Endodermal cell (in vitro differentiated cells): ENCODE measurements around the gene NRDE2. TPM values are rescaled to one million over a fixed set of nuclear protein-coding genes. Genes with fewer than 3 reads are reported as not detected.

Experiments used
- DNase-seq: peaks from one replicate; pipeline ENCODE4 v3.0.0-alpha.2; 2017
- H3K27ac ChIP-seq: 2 replicates; pipeline ENCODE4 v1.5.1; 2013; ENCODE audit warnings: mild to moderate bottlenecking, low read depth, low read length, moderate library complexity
- H3K27me3 ChIP-seq: 2 replicates; pipeline ENCODE4 v1.6.1; 2013; ENCODE audit warnings: mild to moderate bottlenecking, low read length, moderate library complexity; ENCODE audit not compliant: insufficient read depth, control insufficient read depth, poor library complexity, severe bottlenecking
- H3K36me3 ChIP-seq: 2 replicates; pipeline ENCODE4 v1.7.0; 2013; ENCODE audit warnings: mild to moderate bottlenecking, low read length, moderate library complexity; ENCODE audit not compliant: control insufficient read depth, insufficient read depth
- H3K4me1 ChIP-seq: one replicate; pipeline ENCODE4 v1.7.0; 2013; ENCODE audit warnings: low read length; ENCODE audit not compliant: control insufficient read depth, insufficient read depth
- H3K4me3 ChIP-seq: 2 replicates; pipeline ENCODE4 v1.5.1; 2013; ENCODE audit warnings: mild to moderate bottlenecking, low read length, moderate library complexity
- H3K9ac ChIP-seq: 2 replicates; pipeline ENCODE4 v1.6.1; 2013; ENCODE audit warnings: mild to moderate bottlenecking, low read length, moderate library complexity; ENCODE audit not compliant: poor library complexity, severe bottlenecking; ENCODE audit errors: extremely low read depth
- H3K9me3 ChIP-seq: 2 replicates; pipeline ENCODE4 v1.6.1; 2013; ENCODE audit warnings: mild to moderate bottlenecking, low read length, moderate library complexity; ENCODE audit not compliant: control insufficient read depth
- H3K27ac Mint-ChIP-seq: 2 replicates; pipeline ENCODE4 v1.8.0; 2020; ENCODE audit warnings: mixed read lengths
- H3K27me3 Mint-ChIP-seq: 2 replicates; pipeline ENCODE4 v1.8.0; 2021; ENCODE audit warnings: mild to moderate bottlenecking, mixed read lengths; ENCODE audit not compliant: insufficient read depth
- H3K36me3 Mint-ChIP-seq: 2 replicates; pipeline ENCODE4 v1.8.0; 2020; ENCODE audit warnings: low read depth, mixed read lengths
- H3K4me1 Mint-ChIP-seq: 2 replicates; pipeline ENCODE4 v1.8.0; 2020; ENCODE audit warnings: mixed read lengths
- H3K4me3 Mint-ChIP-seq: 2 replicates; pipeline ENCODE4 v1.8.0; 2020; ENCODE audit warnings: mild to moderate bottlenecking, moderate library complexity, mixed read lengths
- H3K9me3 Mint-ChIP-seq: 2 replicates; pipeline ENCODE4 v1.8.0; 2020; ENCODE audit warnings: mild to moderate bottlenecking, mixed read lengths
- CTCF ChIP-seq: fragments of 200-600 bp; sonication (generic); conservative IDR thresholded peaks from 2 replicates; pipeline ENCODE4 v1.5.0; 2021; ENCODE audit warnings: antibody characterized with exemption, mild to moderate bottlenecking
- WGBS, 2 experiments: methylation state at CpG; one replicate each; pipeline versions ENCODE4 v1.1.5 to v1.1.7; 2013; ENCODE audit warnings: missing lambda C conversion rate in 2 of 2, mixed read lengths in 1 of 2; ENCODE audit not compliant: insufficient coverage in 1 of 2, insufficient read length in 1 of 2; 5-methylcytosine and 5-hydroxymethylcytosine counted together
- total RNA-seq, 2 donors: library from RNA; stranded (reverse); fragmentation: NEBNext Ultra II Directional in 1 of 2; extraction: Animal tissue kit (Norgen Biotek cat#: 25700) in 1 of 2; gene quantifications; 2 replicates in 1 of 2; 3 replicates in 1 of 2; pipeline ENCODE4 v1.2.1, GENCODE V29; 2021

Gene NRDE2
- total RNA-seq, 2 donors from 2014 or later = 18.3 to 19.5 TPM

- Mint-ChIP-seq H3K27ac (no peak overlapping the region), H3K36me3 (peaks cover 70% of the 10 kb centered on the region), H3K4me3 (no peak overlapping the region), H3K9me3 (no peaks in the 10 kb centered on the region), H3K27me3 (no peaks in the 10 kb centered on the region), H3K4me1 (peaks cover 4% of the 10 kb centered on the region)
- peak; percentile 82 for DNase-seq
- H3K9ac ChIP-seq = no peak overlapping the region
- H3K36me3 ChIP-seq = peaks cover 60% of the 10 kb centered on the region
- H3K4me3 ChIP-seq = no peak overlapping the region
- no peaks in the 10 kb centered on the region for H3K9me3 ChIP-seq
- no peaks in the 10 kb centered on the region for H3K4me1 ChIP-seq
- TF ChIP-seq CTCF = peak; percentile 49
- no peaks in the 10 kb centered on the region for H3K27me3 ChIP-seq
- 91 to 97% methylated on average over 7 to 9 of the region's 9 CpGs for WGBS, 2 experiments
- no peak overlapping the region for H3K27ac ChIP-seq
These were observed 57.7 kb downstream of the NRDE2 start for GRCh38 chr14:90274019-90274418.

- Mint-ChIP-seq H3K4me3 (no peak overlapping the region), H3K9me3 (no peaks in the 10 kb centered on the region), H3K36me3 (peaks cover 71% of the 10 kb centered on the region), H3K27ac (no peak overlapping the region), H3K27me3 (no peaks in the 10 kb centered on the region), H3K4me1 (peaks cover 4% of the 10 kb centered on the region)
- Histone ChIP-seq H3K36me3 (peaks cover 65% of the 10 kb centered on the region), H3K9ac (no peak overlapping the region), H3K27ac (no peak overlapping the region), H3K9me3 (no peaks in the 10 kb centered on the region), H3K27me3 (no peaks in the 10 kb centered on the region), H3K4me1 (no peaks in the 10 kb centered on the region), H3K4me3 (no peak overlapping the region)
- DNase-seq = no peak
- no peak for TF ChIP-seq CTCF
- 95 to 100% methylated on average over 5 to 8 of the region's 8 CpGs for WGBS, 2 experiments
These were observed 58.2 kb downstream of the NRDE2 start for GRCh38 chr14:90273532-90273931.

- Histone ChIP-seq H3K4me1 (no peaks in the 10 kb centered on the region), H3K27me3 (no peaks in the 10 kb centered on the region), H3K4me3 (no peak overlapping the region), H3K27ac (no peak overlapping the region), H3K9ac (no peak overlapping the region), H3K9me3 (no peaks in the 10 kb centered on the region), H3K36me3 (peaks cover 68% of the 10 kb centered on the region)
- 90 to 96% methylated on average over 8 to 9 of the region's 10 CpGs for WGBS, 2 experiments
- H3K27ac Mint-ChIP-seq = no peak overlapping the region
- no peaks in the 10 kb centered on the region for H3K27me3 Mint-ChIP-seq
- H3K36me3 Mint-ChIP-seq = peaks cover 74% of the 10 kb centered on the region
- no peak for TF ChIP-seq CTCF
- no peak overlapping the region for H3K4me3 Mint-ChIP-seq
- peaks cover 4% of the 10 kb centered on the region for H3K4me1 Mint-ChIP-seq
- DNase-seq = no peak
- no peaks in the 10 kb centered on the region for H3K9me3 Mint-ChIP-seq
These were observed 59.2 kb downstream of the NRDE2 start for GRCh38 chr14:90272523-90272922.
